Esophagus muscularis mucosa (tissue), 3 donors: Measurements from ENCODE around the gene RNU1-3.

Experiments
- CTCF ChIP-seq, 3 experiments: fragments of 200-600 bp in 2 of 3; fragments of 450-650 bp in 1 of 3; sonication (generic) in 2 of 3; IDR thresholded peaks; one replicate each; pipeline ENCODE4 v1.5.1; 2017 to 2019; ENCODE audit warnings: antibody characterized with exemption in 3 of 3, mild to moderate bottlenecking in 2 of 3, moderate library complexity in 1 of 3
- POLR2A ChIP-seq: fragments of 450-650 bp; IDR thresholded peaks from one replicate; pipeline ENCODE4 v1.6.1; 2017; ENCODE audit warnings: antibody characterized with exemption, moderate library complexity, mild to moderate bottlenecking, low read depth

DNA sequence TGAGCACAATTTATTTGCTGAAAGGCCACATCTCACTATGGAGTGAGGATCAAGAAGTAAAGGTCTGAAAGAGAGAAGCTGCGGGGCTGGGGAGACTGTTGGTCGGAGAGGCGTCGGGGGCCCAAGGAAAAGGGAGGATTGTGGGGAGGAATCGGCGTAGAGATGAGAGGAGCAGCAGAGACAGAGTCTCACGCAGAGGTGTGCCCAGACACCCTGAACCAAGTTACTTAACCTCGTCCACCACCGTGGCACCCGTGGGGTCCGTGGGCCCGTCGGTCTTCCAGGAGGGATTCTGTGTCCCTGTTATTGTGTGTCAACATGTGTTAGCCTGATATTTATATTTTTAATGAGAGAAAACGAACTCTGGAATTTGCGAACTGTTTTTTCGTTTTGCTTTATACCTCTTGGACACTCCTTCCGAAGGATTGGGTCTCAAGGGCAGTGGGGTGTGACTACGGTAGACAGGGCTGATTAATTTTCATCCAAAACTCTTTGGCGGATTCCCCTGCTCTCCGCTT, 49.6 kb downstream of the RNU1-3 start:
- TF ChIP-seq CTCF (IDR thresholded peaks at IDR 0.05) (no peak), POLR2A (no peak)
